GM12875 (cell line): Measurements from ENCODE around the gene PRKCD.

ENCODE experiments used
- H3K4me3 ChIP-seq: one replicate; pipeline ENCODE4 v1.5.1; 2011; ENCODE audit warnings: low read depth, low read length, control low read depth
- TF ChIP-seq, protein P1 (sequence below): IDR thresholded peaks from 2 replicates; pipeline ENCODE4 v1.5.1; 2011; ENCODE audit warnings: low read depth, mild to moderate bottlenecking, control low read depth, inconsistent platforms, low read length, moderate library complexity, borderline replicate concordance; ENCODE audit not compliant: insufficient read depth

The PRKCD gene

DNA sequence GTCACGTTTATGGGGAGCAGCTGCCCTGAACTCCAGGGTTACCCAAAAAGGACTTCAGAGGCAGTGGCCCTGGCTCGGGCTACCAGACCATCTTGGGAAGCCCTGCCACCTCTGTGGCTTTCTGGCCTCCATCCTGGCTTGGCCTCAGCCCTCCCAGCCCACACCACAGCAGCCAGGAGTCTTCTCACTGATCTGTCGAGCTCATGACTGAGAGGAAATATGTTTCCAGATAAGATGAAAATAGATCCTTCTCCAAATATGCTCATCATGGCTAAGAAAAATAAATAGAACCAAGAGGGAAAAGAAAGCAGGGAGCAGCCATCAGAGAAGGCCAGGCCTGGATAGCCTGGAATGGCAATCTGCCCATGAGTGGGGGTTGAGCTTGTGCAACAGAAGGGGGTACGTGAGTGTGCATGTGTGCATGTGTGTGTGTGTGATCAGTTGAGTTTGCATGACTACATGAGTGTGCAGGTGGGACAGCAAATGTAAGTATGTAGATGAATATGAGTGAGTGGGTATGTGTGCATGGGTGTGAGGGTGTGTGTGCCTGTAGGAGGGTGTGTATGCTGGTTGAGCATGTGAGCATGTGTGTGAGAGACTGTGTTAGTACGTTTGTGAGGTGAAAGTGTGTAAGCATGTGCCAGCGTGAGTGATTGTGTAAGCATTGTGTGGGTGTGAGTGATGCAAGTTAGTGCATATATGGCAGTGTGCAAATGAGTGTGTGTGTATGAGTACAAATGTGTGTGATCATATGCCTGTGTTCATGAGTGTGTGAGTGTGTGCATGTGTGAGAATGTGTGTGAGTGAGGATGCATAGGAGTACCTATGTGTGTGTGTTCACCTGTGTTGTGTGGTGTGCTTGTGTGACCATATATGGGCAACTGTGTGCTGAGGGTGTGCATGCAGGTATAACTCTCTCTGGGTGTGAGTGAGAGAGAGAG, 20.8 kb upstream of the PRKCD start:
- no peak overlapping the region for H3K4me3 ChIP-seq
- TF ChIP-seq, protein P1, sequence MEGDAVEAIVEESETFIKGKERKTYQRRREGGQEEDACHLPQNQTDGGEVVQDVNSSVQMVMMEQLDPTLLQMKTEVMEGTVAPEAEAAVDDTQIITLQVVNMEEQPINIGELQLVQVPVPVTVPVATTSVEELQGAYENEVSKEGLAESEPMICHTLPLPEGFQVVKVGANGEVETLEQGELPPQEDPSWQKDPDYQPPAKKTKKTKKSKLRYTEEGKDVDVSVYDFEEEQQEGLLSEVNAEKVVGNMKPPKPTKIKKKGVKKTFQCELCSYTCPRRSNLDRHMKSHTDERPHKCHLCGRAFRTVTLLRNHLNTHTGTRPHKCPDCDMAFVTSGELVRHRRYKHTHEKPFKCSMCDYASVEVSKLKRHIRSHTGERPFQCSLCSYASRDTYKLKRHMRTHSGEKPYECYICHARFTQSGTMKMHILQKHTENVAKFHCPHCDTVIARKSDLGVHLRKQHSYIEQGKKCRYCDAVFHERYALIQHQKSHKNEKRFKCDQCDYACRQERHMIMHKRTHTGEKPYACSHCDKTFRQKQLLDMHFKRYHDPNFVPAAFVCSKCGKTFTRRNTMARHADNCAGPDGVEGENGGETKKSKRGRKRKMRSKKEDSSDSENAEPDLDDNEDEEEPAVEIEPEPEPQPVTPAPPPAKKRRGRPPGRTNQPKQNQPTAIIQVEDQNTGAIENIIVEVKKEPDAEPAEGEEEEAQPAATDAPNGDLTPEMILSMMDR: no peak

DNA sequence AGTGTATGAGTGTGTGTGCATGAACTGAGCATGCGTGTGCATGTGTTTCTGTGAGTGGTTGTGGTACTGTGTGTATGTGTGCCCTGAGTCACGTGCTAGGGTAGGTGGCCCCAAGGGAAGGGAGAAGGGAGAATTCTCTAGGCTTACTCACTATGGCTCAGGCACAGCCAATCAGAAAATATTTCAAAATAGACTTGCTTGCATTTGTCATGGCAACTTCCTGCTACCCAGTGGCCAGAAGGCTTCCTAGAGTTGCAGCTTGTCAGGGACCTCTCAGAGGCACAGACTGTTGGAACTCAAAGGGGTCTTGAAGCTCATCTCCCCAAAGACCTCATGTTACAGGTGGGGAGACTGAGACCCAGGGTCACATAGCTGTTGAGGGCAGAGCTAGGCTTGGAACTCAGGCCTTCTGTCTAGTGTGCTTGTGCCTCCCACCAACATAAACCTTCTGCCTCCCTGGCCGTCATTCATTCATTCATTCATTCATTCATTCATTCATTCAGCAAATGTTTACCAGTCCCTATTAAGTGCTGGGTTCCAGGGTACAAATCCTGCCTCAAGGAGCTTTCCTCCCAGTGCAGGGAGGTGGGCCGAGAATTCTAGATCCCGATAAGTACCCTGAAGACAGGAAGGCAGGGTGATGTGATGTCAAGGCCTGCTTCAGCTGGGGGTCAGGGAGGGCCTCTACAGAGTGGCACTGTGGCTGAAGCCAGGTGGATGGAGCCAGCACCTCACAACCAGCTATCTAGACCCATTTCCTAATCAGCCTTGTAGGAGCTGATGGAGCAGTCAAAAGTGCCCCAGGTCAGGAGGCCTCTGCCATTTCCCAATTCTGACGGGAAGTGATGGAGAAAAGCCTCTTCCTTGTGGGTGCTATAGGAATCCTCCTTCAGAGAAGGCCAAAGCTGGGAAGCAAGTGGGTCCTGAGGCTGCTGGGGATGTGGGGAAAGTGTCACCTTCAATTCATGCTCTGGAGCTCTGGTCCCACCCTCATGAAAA, 19.9 kb upstream of the PRKCD start:
- TF ChIP-seq, protein P1: no peak
- no peak overlapping the region for H3K4me3 ChIP-seq

DNA sequence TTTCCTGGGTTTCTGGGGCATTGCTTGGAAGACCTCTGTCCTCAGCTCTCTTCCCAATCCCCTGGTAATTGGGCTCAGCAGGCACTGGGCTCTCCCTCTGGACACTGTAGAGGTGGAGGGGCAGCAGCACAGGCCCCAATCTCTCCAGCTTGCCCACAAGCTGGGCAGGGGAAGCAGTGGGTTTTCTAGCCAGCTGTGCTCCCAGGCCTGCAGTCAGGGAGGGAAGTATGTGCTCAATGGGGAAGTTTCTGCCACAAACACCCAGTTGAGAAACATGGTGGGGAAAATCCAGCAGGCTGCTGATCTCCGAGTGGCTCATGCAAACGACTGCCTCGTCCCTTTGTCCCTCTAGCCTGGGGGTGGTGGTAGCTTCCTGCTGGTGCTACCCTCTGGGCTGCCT, 18.0 kb upstream of the PRKCD start:
- no peak overlapping the region for H3K4me3 ChIP-seq
- TF ChIP-seq, protein P1: no peak

DNA sequence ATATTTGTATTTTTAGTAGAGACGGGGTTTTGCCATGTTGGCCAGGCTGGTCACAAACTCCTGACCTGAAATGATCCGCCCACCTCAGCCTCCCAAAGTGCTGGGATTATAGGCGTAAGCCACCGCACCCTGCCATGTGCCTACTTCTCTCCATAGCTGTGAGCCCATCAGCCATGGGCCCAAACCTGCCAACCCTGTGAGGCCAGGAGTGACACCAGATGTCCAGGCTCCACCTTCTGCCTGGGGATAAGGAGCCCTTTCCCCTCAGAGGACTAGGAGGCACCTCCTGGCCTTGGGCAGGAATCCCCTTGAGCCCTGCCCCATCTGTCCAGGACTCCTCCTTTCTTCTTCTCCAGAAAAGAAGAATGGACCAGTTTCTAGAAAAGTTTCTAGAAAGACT, 16.6 kb upstream of the PRKCD start:
- TF ChIP-seq, protein P1: no peak

DNA sequence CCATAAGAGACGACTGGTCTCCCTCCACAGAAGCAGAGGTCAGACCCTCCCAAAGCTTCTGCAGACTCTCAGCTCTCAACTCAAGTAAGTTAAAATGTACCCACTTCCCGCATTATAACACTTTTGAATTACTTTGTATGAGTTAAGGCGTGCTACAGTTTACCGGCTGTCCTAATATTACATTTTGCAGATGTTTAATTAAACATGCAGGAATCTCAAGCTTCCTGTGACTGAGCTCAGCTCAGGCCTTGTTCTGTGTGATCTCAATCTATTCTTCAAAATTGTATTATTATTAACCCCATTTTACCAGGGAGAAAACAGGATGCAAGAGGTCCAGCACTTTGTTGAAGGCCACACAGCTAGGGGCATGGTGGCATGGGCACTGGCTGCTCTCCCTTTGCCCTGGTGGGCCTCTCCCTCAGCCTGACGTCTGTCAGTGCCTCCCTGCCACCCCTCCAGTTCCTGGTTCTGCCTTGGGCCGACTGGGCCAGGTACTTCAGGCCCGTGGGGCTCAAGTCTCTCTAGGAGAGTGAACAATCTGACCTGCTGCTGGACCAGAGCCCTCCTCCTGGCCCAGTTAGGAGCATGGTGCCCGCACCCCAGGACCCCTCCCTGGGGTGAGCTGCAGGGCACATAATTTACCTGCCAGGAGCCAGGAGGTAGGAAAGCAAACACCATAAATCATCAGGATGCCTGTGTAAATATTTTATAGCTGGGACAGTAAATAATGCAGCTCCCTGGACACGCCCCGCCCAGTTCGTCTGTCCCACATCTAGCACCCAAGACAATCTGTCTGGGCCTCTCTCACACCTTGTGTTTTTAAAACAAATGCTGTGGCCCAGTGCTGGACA, 15.9 kb upstream of the PRKCD start:
- TF ChIP-seq, protein P1: no peak
- no peak overlapping the region for H3K4me3 ChIP-seq

More for the DNA sequence above, 16.6 kb upstream of the PRKCD start:
- no peak overlapping the region for H3K4me3 ChIP-seq

DNA sequence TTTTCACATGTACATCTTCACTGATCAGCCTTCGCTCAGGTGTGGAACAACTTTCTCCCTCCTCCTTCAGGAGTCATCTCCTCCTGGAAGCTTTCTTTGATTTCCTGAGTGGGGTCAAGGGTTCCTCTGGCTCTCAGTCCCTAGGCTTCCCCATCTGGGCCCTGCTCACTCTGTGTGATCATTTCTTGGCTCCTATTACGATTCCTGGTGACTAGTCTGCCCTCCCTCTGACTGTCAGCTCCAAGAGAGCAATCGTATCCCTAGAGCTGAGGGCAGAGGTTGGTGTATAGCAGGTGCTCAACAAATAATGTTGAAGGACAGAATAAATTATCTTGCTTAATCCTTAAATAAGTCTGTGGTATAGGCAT, 15.3 kb upstream of the PRKCD start:
- no peak overlapping the region for H3K4me3 ChIP-seq
- TF ChIP-seq, protein P1: no peak
